Neural cell (in vitro differentiated cells): ENCODE measurements around the gene ANKRD52. TPM values are rescaled to one million over a fixed set of nuclear protein-coding genes. Genes with fewer than 3 reads are reported as not detected.

Experiments used
- H2AFZ ChIP-seq: fragments of 200-600, 300-800 bp; sonication (generic), shearing (Covaris generic); 2 replicates; pipeline ENCODE4 v1.6.0; 2014; ENCODE audit warnings: low read depth, mild to moderate bottlenecking, antibody characterized with exemption, low read length, moderate library complexity
- H3F3A ChIP-seq: fragments of 200-600 bp; shearing (Covaris generic); 2 replicates; pipeline ENCODE4 v1.6.1; 2016; ENCODE audit warnings: mild to moderate bottlenecking, moderate library complexity, mixed read lengths, antibody characterized with exemption, low read length; ENCODE audit not compliant: insufficient read depth, poor library complexity, severe bottlenecking
- H3K27ac ChIP-seq: fragments of 200-600, 300-800 bp; sonication (generic), shearing (Covaris generic); 2 replicates; pipeline ENCODE4 v1.5.1; 2014; ENCODE audit warnings: mild to moderate bottlenecking, low read length, moderate library complexity
- H3K27me3 ChIP-seq: fragments of 300-800, 200-600 bp; sonication (generic), shearing (Covaris generic); 2 replicates; pipeline ENCODE4 v1.6.0; 2014; ENCODE audit warnings: mild to moderate bottlenecking, low read depth, low read length, moderate library complexity; ENCODE audit not compliant: insufficient read depth
- H3K36me3 ChIP-seq: fragments of 300-800, 200-600 bp; sonication (generic), shearing (Covaris generic); 2 replicates; pipeline ENCODE4 v1.5.1; 2014; ENCODE audit warnings: mild to moderate bottlenecking, antibody characterized with exemption, low read length, moderate library complexity; ENCODE audit not compliant: insufficient read depth
- H3K4me2 ChIP-seq: fragments of 300-800, 200-600 bp; sonication (generic), shearing (Covaris generic); 2 replicates; pipeline ENCODE4 v1.6.0; 2014; ENCODE audit warnings: mild to moderate bottlenecking, low read length
- H3K4me3 ChIP-seq: fragments of 300-800, 200-600 bp; sonication (generic), shearing (Covaris generic); 2 replicates; pipeline ENCODE4 v1.5.1; 2014; ENCODE audit warnings: mild to moderate bottlenecking, low read length, moderate library complexity
- H3K79me2 ChIP-seq: fragments of 200-600 bp; shearing (Covaris generic); replicated peaks from 2 replicates; pipeline ENCODE4 v1.6.0; 2014; ENCODE audit warnings: mild to moderate bottlenecking, low read length, moderate library complexity; ENCODE audit not compliant: insufficient read depth
- H3K9ac ChIP-seq: fragments of 300-800, 200-600 bp; sonication (generic), shearing (Covaris generic); 2 replicates; pipeline ENCODE4 v1.6.1; 2016; ENCODE audit warnings: mild to moderate bottlenecking, low read length, mixed read lengths
- H3K9me2 ChIP-seq: fragments of 200-600 bp; shearing (Covaris generic); 2 replicates; pipeline ENCODE4 v1.6.1; 2016; ENCODE audit warnings: mild to moderate bottlenecking, low read length, mixed read lengths; ENCODE audit not compliant: insufficient read depth
- H3K9me3 ChIP-seq: fragments of 200-600, 300-800 bp; sonication (generic), shearing (Covaris generic); 2 replicates; pipeline ENCODE4 v1.6.1; 2016; ENCODE audit warnings: mild to moderate bottlenecking, mixed run types, low read length, moderate library complexity, mixed read lengths
- H4K20me1 ChIP-seq: fragments of 200-600 bp; shearing (Covaris generic); 2 replicates; pipeline ENCODE4 v1.6.1; 2016; ENCODE audit warnings: mild to moderate bottlenecking, mixed run types; ENCODE audit not compliant: insufficient read depth
- CTCF ChIP-seq: fragments of 450-650 bp; IDR thresholded peaks from 2 replicates; pipeline ENCODE4 v1.5.1; 2014; ENCODE audit warnings: antibody characterized with exemption, mild to moderate bottlenecking, moderate library complexity; ENCODE audit not compliant: poor library complexity, severe bottlenecking
- EP300 ChIP-seq: fragments of 450-650 bp; conservative IDR thresholded peaks from 2 replicates; pipeline ENCODE4 v1.6.1; 2014; ENCODE audit warnings: antibody characterized with exemption, mild to moderate bottlenecking, moderate library complexity; ENCODE audit not compliant: poor library complexity, severe bottlenecking
- EZH2 ChIP-seq: fragments of 200-600, 300-800 bp; shearing (Covaris generic), sonication (generic); IDR thresholded peaks from 2 replicates; pipeline ENCODE4 v1.6.1; 2014; ENCODE audit warnings: antibody characterized with exemption, low read length, borderline replicate concordance, mild to moderate bottlenecking; ENCODE audit not compliant: insufficient read depth, poor library complexity, severe bottlenecking
- MXI1 ChIP-seq: fragments of 450-650 bp; conservative IDR thresholded peaks from 2 replicates; pipeline ENCODE4 v1.6.1; 2014; ENCODE audit warnings: antibody characterized with exemption, mild to moderate bottlenecking; ENCODE audit not compliant: poor library complexity, severe bottlenecking
- POLR2AphosphoS5 ChIP-seq: IDR thresholded peaks from 2 replicates; pipeline ENCODE4 v1.6.1; 2012
- RAD21 ChIP-seq: fragments of 450-650 bp; conservative IDR thresholded peaks from 2 replicates; pipeline ENCODE4 v1.6.1; 2014; ENCODE audit warnings: antibody characterized with exemption, mild to moderate bottlenecking, moderate library complexity
- REST ChIP-seq: IDR thresholded peaks from 2 replicates; pipeline ENCODE4 v1.6.1; 2012; ENCODE audit warnings: borderline replicate concordance
- SMC3 ChIP-seq: fragments of 450-650 bp; conservative IDR thresholded peaks from 2 replicates; pipeline ENCODE4 v1.6.1; 2014; ENCODE audit warnings: antibody characterized with exemption, mild to moderate bottlenecking, moderate library complexity; ENCODE audit not compliant: poor library complexity
- TAF1 ChIP-seq: IDR thresholded peaks from 2 replicates; pipeline ENCODE4 v1.6.1; 2012; ENCODE audit warnings: low read depth
- polyA plus RNA-seq: library from polyadenylated mRNA; depleted of rRNA; stranded (reverse); fragments of >200 nt; gene quantifications from 2 replicates; pipeline ENCODE4 v1.2.3, GENCODE V29; 2014

The ANKRD52 gene
- polyA plus RNA-seq, 1 donor from 2014 or later, result 7.3 TPM

- peaks cover 26% of the 10 kb centered on the region for H3K79me2 ChIP-seq
- no peaks in the 10 kb centered on the region for H3F3A ChIP-seq
- H3K27ac ChIP-seq, result peak overlapping the region; percentile 74
- H3K9me2 ChIP-seq, result no peaks in the 10 kb centered on the region
- H2AFZ ChIP-seq, result peak overlapping the region; percentile 38
- H3K4me2 ChIP-seq, result peak overlapping the region; percentile 87
- no peaks in the 10 kb centered on the region for H3K27me3 ChIP-seq
- peak overlapping the region; percentile 99 for H3K4me3 ChIP-seq
- H3K9ac ChIP-seq, result peak overlapping the region; percentile 80
- H3K9me3 ChIP-seq, result no peaks in the 10 kb centered on the region
- TF ChIP-seq SMC3 (no peak), EP300 (no peak), REST (no peak), TAF1 (no peak), POLR2AphosphoS5 (no peak), EZH2 (no peak), RAD21 (no peak), MXI1 (no peak), CTCF (no peak)
- no peaks in the 10 kb centered on the region for H3K36me3 ChIP-seq
- no peaks in the 10 kb centered on the region for H4K20me1 ChIP-seq
Measured at GRCh38 chr12:56299308-56299852, 41.2 kb upstream of the ANKRD52 start.

- TF ChIP-seq EP300 (no peak), MXI1 (no peak), RAD21 (no peak), SMC3 (no peak), REST (no peak), POLR2AphosphoS5 (no peak), TAF1 (no peak), CTCF (no peak)
- no peak overlapping the region for H3K27ac ChIP-seq
- peaks cover 26% of the 10 kb centered on the region for H3K79me2 ChIP-seq
Measured at GRCh38 chr12:56298828-56299227, 40.6 kb upstream of the ANKRD52 start.

More at GRCh38 chr12:56298828-56299227, 40.6 kb upstream of the ANKRD52 start:
- peak overlapping the region; percentile 80 for H3K9ac ChIP-seq
- H3K4me3 ChIP-seq, result peak overlapping the region; percentile 99
- H4K20me1 ChIP-seq, result no peaks in the 10 kb centered on the region
- no peaks in the 10 kb centered on the region for H3K36me3 ChIP-seq
- H3K27me3 ChIP-seq, result no peaks in the 10 kb centered on the region
- H3K9me2 ChIP-seq, result no peaks in the 10 kb centered on the region
- peak overlapping the region; percentile 87 for H3K4me2 ChIP-seq
- no peak overlapping the region for H2AFZ ChIP-seq
- no peaks in the 10 kb centered on the region for H3F3A ChIP-seq
- no peaks in the 10 kb centered on the region for H3K9me3 ChIP-seq
